ENCODE results near the gene MAGEA9.

MAGEA9 gene

DNA sequence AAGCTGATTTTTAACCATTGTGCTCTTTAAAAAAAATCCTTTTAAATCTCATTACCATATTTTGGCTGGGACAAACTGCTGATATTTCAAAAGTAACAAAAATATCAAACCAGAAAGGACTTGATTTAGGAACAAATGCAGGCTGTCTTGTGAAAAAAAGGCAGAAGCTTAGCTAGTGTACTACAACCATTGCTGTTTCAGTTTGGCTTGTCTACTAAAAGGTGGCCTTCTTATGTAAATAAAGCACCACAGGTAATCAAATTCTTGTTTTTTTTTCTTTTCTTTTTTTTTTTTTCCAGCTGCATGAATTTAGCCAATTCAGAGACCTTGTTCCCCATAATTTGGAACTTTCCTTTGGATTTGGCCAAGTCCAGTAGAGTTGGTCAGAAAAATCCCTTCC lies 55.4 kb downstream of the MAGEA9 start:
- Mint-ChIP-seq H3K36me3 (ENCODE audit: low read depth) (no peaks in the 10 kb centered on the region), H3K4me1 (ENCODE audit: low read depth) (peaks cover 11% of the 10 kb centered on the region), H3K27ac (no peak overlapping the region), H3K9me3 (no peaks in the 10 kb centered on the region), H3K27me3 (ENCODE audit: low read depth) (no peaks in the 10 kb centered on the region), H3K4me3 (no peak overlapping the region)
